H1 (cell line): ENCODE results near the gene ZMAT5. TPM values are rescaled to one million over a fixed set of nuclear protein-coding genes. Genes with fewer than 3 reads are reported as not detected.

ENCODE experiments used
- CBX8 ChIP-seq: fragments of 300-800, 300-1000 bp; sonication (generic); IDR thresholded peaks from 2 replicates; pipeline ENCODE4 v1.7.1; 2016; ENCODE audit warnings: low read depth, low read length, borderline replicate concordance
- CHD7 ChIP-seq: fragments of 300-600 bp; sonication (generic); IDR thresholded peaks from 2 replicates; pipeline ENCODE4 v1.7.1; 2012; ENCODE audit warnings: low read length, moderate library complexity, mild to moderate bottlenecking, inconsistent platforms; ENCODE audit not compliant: insufficient replicate concordance
- FOSL1 ChIP-seq: IDR thresholded peaks from 2 replicates; pipeline ENCODE4 v1.6.1; 2011; ENCODE audit warnings: mild to moderate bottlenecking, low read depth, low read length, moderate library complexity; ENCODE audit not compliant: insufficient read depth
- GABPA ChIP-seq: IDR thresholded peaks from 2 replicates; pipeline ENCODE4 v1.6.1; 2011; ENCODE audit warnings: mild to moderate bottlenecking, low read length, moderate library complexity, borderline replicate concordance; ENCODE audit not compliant: insufficient read depth
- YY1 ChIP-seq: IDR thresholded peaks from 2 replicates; pipeline ENCODE4 v1.6.1; 2011; ENCODE audit warnings: low read depth, mild to moderate bottlenecking, low read length
- polyA plus RNA-seq, 7 experiments: library from polyadenylated mRNA; depleted of rRNA in 3 of 7; stranded (reverse) in 5 of 7; unstranded in 2 of 7; fragments of >200 nt in 5 of 7; fragments of 200-250 nt in 2 of 7; gene quantifications; 1 replicate in 5 of 7; 2 replicates in 1 of 7; 4 replicates in 1 of 7; pipeline versions ENCODE4 v1.2.1 to v1.2.3, GENCODE V29; 2011 to 2013; ENCODE audit warnings: missing spikeins in 2 of 7, mixed read lengths in 2 of 7
- total RNA-seq: library from RNA; stranded (reverse); fragmentation: NEBNext Ultra II Directional; extraction: Animal tissue kit (Norgen Biotek cat#: 25700); gene quantifications from 2 replicates; pipeline ENCODE4 v1.2.1, GENCODE V29; 2021

Gene ZMAT5
- total and polyA plus RNA-seq, 2 of the 8 experiments (the other 6 are each of a cell fraction or from before 2014, with no cell fraction given), result 14.0 to 38.3 TPM

GRCh38 chr22:29734406-29734805 lies 32.4 kb downstream of the ZMAT5 start (continued):
- no peak for TF ChIP-seq CHD7
- TF ChIP-seq GABPA, result no peak
- TF ChIP-seq CBX8, result no peak
- no peak for TF ChIP-seq FOSL1
- TF ChIP-seq YY1, result no peak
